ENCODE measurements around the gene CENPC. TPM values are rescaled to one million over a fixed set of nuclear protein-coding genes. Genes with fewer than 3 reads are reported as not detected.
"Not testable (repeated sequence)": the region's sequence is repeated elsewhere in the genome, so short reads cannot be mapped to it uniquely, and the experiment has no call there.

CENPC gene
- total RNA-seq, 4 donors from 2014 or later, result 31.9 to 66.7 (median 42.3) TPM

- TF ChIP-seq EP300 (IDR thresholded peaks at IDR 0.05) (no peak), CTCF (IDR thresholded peaks at IDR 0.05) (no peak)
- H3K4me3 ChIP-seq, result no peak overlapping the region
These were observed 88.6 kb downstream of the CENPC start for GRCh38 chr4:67456577-67457196.

GRCh38 chr4:67452846-67453205 is 92.5 kb downstream of the CENPC start:
- not testable (repeated sequence) for H3K27me3 ChIP-seq; H3K4me1 ChIP-seq; H3K27ac ChIP-seq; DNase-seq (ENCODE audit: low spot score in 2 of 2); H3K4me3 ChIP-seq; H3K9me3 ChIP-seq
- peaks cover 0 to 67% (median 3%) of the 10 kb centered on the region in 3 donors for H3K36me3 ChIP-seq
- whole genome bisulfite sequencing, 2 donors, result 75% methylated on average over 2 of the region's 2 CpGs

More at GRCh38 chr4:67456577-67457196, 88.6 kb downstream of the CENPC start:
- no peaks in the 10 kb centered on the region for H3K4me1 ChIP-seq
- no peak for DNase-seq (ENCODE audit: low spot score in 2 of 2)
- H3K27ac ChIP-seq, result no peak overlapping the region
- no peaks in the 10 kb centered on the region for H3K27me3 ChIP-seq
- peaks cover 0 to 61% (median 3%) of the 10 kb centered on the region in 3 donors for H3K36me3 ChIP-seq
- 76% methylated on average over 5 of the region's 5 CpGs for WGBS, 2 donors
- H3K9me3 ChIP-seq, result peaks cover 0 to 6% (median 0%) of the 10 kb centered on the region in 4 donors

GRCh38 chr4:67452100-67452845 is 93.0 kb downstream of the CENPC start:
- Histone ChIP-seq H3K36me3 (peaks cover 0 to 67% (median 3%) of the 10 kb centered on the region in 3 donors), H3K9me3 (peaks cover 0 to 3% (median 0%) of the 10 kb centered on the region in 4 donors), H3K27ac (no peak overlapping the region), H3K4me3 (no peak overlapping the region), H3K4me1 (no peaks in the 10 kb centered on the region), H3K27me3 (no peaks in the 10 kb centered on the region)
- DNase-seq (ENCODE audit: low spot score in 2 of 2), result no peak
- 70 to 71% methylated on average over 4 of the region's 4 CpGs for WGBS, 2 donors
- TF ChIP-seq CTCF (IDR thresholded peaks at IDR 0.05) (no peak), POLR2A (IDR thresholded peaks at IDR 0.05) (no peak), EP300 (IDR thresholded peaks at IDR 0.05) (no peak)

- Histone ChIP-seq H3K4me1 (no peaks in the 10 kb centered on the region), H3K27me3 (no peaks in the 10 kb centered on the region), H3K36me3 (peaks cover 0 to 61% (median 3%) of the 10 kb centered on the region in 3 donors), H3K27ac (no peak overlapping the region), H3K9me3 (peaks cover 0 to 3% (median 0%) of the 10 kb centered on the region in 4 donors), H3K4me3 (no peak overlapping the region)
- TF ChIP-seq CTCF (IDR thresholded peaks at IDR 0.05) (no peak), POLR2A (IDR thresholded peaks at IDR 0.05) (no peak), EP300 (IDR thresholded peaks at IDR 0.05) (no peak)
- 96 to 99% methylated on average over 6 of the region's 6 CpGs for WGBS, 2 donors
- DNase-seq (ENCODE audit: low spot score in 2 of 2), result no peak
These were observed 93.8 kb downstream of the CENPC start for GRCh38 chr4:67451464-67451863.

- Histone ChIP-seq H3K9me3 (peaks cover 0 to 6% (median 0%) of the 10 kb centered on the region in 4 donors), H3K27me3 (no peaks in the 10 kb centered on the region), H3K36me3 (peaks cover 0 to 53% (median 0%) of the 10 kb centered on the region in 3 donors), H3K4me3 (no peak overlapping the region), H3K27ac (no peak overlapping the region), H3K4me1 (no peaks in the 10 kb centered on the region)
- DNase-seq (ENCODE audit: low spot score in 2 of 2), result no peak
- TF ChIP-seq POLR2A (IDR thresholded peaks at IDR 0.05) (no peak), EP300 (IDR thresholded peaks at IDR 0.05) (no peak), CTCF (IDR thresholded peaks at IDR 0.05) (no peak)
These were observed 96.7 kb downstream of the CENPC start for GRCh38 chr4:67448621-67449020.

Data from tibial nerve (tissue), 4 donors.